Fibroblast of pulmonary artery (primary cell): ENCODE data around the gene SLAMF6.
A peak's percentile ranks its signal among the peaks of the same experiment; 100 is the strongest.

Experiments used
- DNase-seq: peaks from one replicate; pipeline ENCODE4 v3.0.0-alpha.2; 2010; ENCODE audit warnings: low read depth
- H3K4me3 ChIP-seq: replicated peaks from 2 replicates; pipeline ENCODE4 v1.5.1; 2011; ENCODE audit warnings: low read depth, mild to moderate bottlenecking, control low read depth, low read length, moderate library complexity
- CTCF ChIP-seq: IDR thresholded peaks from 2 replicates; pipeline ENCODE4 v1.5.1; 2011; ENCODE audit warnings: mild to moderate bottlenecking, control low read depth, low read length, inconsistent platforms; ENCODE audit errors: missing control alignments

Gene SLAMF6

DNA sequence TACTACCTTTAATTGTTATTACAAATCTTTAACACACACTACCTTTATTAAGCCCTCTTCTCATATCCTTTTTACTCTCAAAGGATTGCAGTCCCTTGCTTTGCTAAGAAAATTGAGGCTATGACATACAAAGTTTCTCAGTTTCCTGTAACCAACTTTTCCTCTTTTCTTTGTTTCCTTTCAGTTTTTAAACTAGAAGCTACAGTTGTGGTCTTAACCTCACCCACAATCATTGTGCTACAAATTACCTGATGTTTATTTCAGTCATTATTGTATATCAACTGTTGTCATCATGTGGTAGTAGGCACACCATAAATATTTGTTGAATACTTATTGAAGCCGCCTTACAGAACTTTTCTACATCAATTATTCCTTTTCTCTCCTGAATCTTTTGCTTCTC is 51.8 kb downstream of the SLAMF6 start:
- no peak for DNase-seq
- TF ChIP-seq CTCF = no peak
- no peak overlapping the region for H3K4me3 ChIP-seq

- no peak for TF ChIP-seq CTCF
- H3K4me3 ChIP-seq = no peak overlapping the region
- no peak for DNase-seq
These were observed 55.5 kb downstream of the SLAMF6 start for GRCh38 chr1:160467576-160467975.

GRCh38 chr1:160466961-160467360 is 56.1 kb downstream of the SLAMF6 start:
- DNase-seq = no peak
- no peak overlapping the region for H3K4me3 ChIP-seq

DNA sequence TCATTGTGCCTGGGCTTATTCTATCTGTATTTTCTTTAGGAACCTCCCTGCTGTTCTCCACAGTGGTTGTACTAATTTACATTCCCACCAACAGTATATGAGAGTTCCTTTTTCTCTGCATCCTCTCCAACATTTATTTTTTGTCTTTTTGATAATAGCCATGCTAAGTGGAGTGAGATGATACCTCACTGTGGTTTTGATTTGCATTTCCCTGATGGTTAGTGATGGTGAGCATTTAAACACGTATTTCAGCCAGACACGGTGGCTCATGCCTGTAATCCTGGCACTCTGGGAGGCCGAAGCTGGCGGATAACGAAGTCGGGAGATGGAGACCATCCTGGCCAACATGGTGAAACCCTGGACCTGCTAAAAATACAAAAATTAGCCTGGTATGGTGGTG is 57.9 kb downstream of the SLAMF6 start:
- DNase-seq = no peak
- H3K4me3 ChIP-seq = no peak overlapping the region
- TF ChIP-seq CTCF = no peak

More at GRCh38 chr1:160466961-160467360, 56.1 kb downstream of the SLAMF6 start:
- no peak for TF ChIP-seq CTCF

GRCh38 chr1:160460683-160461287 is 62.3 kb downstream of the SLAMF6 start:
- peak; percentile 1 for DNase-seq
- TF ChIP-seq CTCF = no peak
- no peak overlapping the region for H3K4me3 ChIP-seq

GRCh38 chr1:160460214-160460642 is 62.8 kb downstream of the SLAMF6 start:
- no peak overlapping the region for H3K4me3 ChIP-seq
- TF ChIP-seq CTCF = no peak
- no peak for DNase-seq

GRCh38 chr1:160459687-160460086 is 63.4 kb downstream of the SLAMF6 start:
- TF ChIP-seq CTCF = no peak
- DNase-seq = no peak

More at GRCh38 chr1:160459687-160460086, 63.4 kb downstream of the SLAMF6 start:
- H3K4me3 ChIP-seq = no peak overlapping the region
